HCT116 (cell line): Measurements from ENCODE around the gene PRCP. TPM values are rescaled to one million over a fixed set of nuclear protein-coding genes. Genes with fewer than 3 reads are reported as not detected.

Experiments
- ATAC-seq: fragments of 200-7000 bp; cut with Tn5 transposase; 2 replicates; pipeline ENCODE4 v1.9.1; 2020; ENCODE audit warnings: mild to moderate bottlenecking, moderate library complexity
- BruUV-seq: library from RNA; stranded (reverse); fragments of 400-500 nt; replicated peaks from 2 replicates; lab custom pipeline; 2021; lab: Mats Ljungman, UMichigan
- CTCF ChIA-PET: fragments of 300-600 bp; sonication (Branson Sonifier 250); formaldehyde crosslinking; loops from one replicate; lab custom pipeline; 2021; ENCODE audit warnings: antibody characterized with exemption; lab: Charles Lee
- POLR2A ChIA-PET: fragments of 300-600, 350-600 bp; sonication (Branson Sonifier 250); formaldehyde crosslinking; loops from one replicate; lab custom pipeline; 2021; ENCODE audit warnings: antibody characterized with exemption; lab: Charles Lee
- RAD21 ChIA-PET, 2 experiments: fragments of 300-600 bp; sonication (Branson Sonifier 250); formaldehyde crosslinking; loops; one replicate each; lab custom pipeline; 2023; ENCODE audit warnings: low total read pairs in 2 of 2; ENCODE audit not compliant: uncharacterized antibody in 2 of 2, unreplicated experiment in 2 of 2, low non-redundant PET in 1 of 2; lab: Charles Lee
- DNase-seq: peaks from one replicate; pipeline ENCODE4 v3.0.0-alpha.2; 2010; ENCODE audit warnings: low read depth, low spot score
- H2AFZ ChIP-seq: fragments of 200-600 bp; shearing (Covaris generic), sonication (generic); 2 replicates; pipeline ENCODE4 v1.6.1; 2017; ENCODE audit warnings: low read depth, mixed run types, mixed read lengths, antibody characterized with exemption, low read length; ENCODE audit not compliant: poor library complexity, severe bottlenecking
- H3K27ac ChIP-seq: 2 replicates; pipeline ENCODE4 v1.5.1; 2012; ENCODE audit warnings: low read depth, low read length
- H3K27me3 ChIP-seq: fragments of 200-600 bp; sonication (generic); 2 replicates; pipeline ENCODE4 v1.6.1; 2016; ENCODE audit warnings: mixed run types, low read length, mixed read lengths; ENCODE audit not compliant: insufficient read depth
- H3K36me3 ChIP-seq, 2 experiments: fragments of 200-500 bp in 1 of 2; fragments of 200-600 bp in 1 of 2; sonication (Bioruptor generic) in 1 of 2; sonication (generic) in 1 of 2; 2 replicates each; pipeline versions ENCODE4 v1.5.1 to v1.6.1; 2014 to 2016; ENCODE audit warnings: low read length in 2 of 2, inconsistent platforms in 1 of 2, mixed read lengths in 1 of 2, mixed run types in 1 of 2; ENCODE audit not compliant: insufficient read depth in 2 of 2, control insufficient read depth in 1 of 2
- H3K4me1 ChIP-seq, 2 experiments: fragments of 200-600 bp in 1 of 2; sonication (generic) in 1 of 2; 2 replicates each; pipeline versions ENCODE4 v1.5.1 to v1.6.1; 2012 to 2017; ENCODE audit warnings: low read length in 2 of 2, inconsistent platforms in 1 of 2, mild to moderate bottlenecking in 1 of 2, mixed read lengths in 1 of 2, mixed run types in 1 of 2, moderate library complexity in 1 of 2; ENCODE audit not compliant: insufficient read depth in 2 of 2, control insufficient read depth in 1 of 2
- H3K4me2 ChIP-seq: fragments of 200-600 bp; sonication (generic); 2 replicates; pipeline ENCODE4 v1.6.1; 2017; ENCODE audit warnings: mixed run types, low read length, mixed read lengths
- H3K4me3 ChIP-seq, 2 experiments: fragments of 200-600 bp in 1 of 2; sonication (generic) in 1 of 2; replicated peaks in 1 of 2; 2 replicates each; pipeline ENCODE4 v1.5.1; 2011 to 2016; ENCODE audit warnings: low read length in 2 of 2, control low read depth in 1 of 2, low read depth in 1 of 2, mild to moderate bottlenecking in 1 of 2, mixed read lengths in 1 of 2, mixed run types in 1 of 2
- H3K79me2 ChIP-seq: fragments of 200-600 bp; sonication (generic); 2 replicates; pipeline ENCODE4 v1.6.1; 2017; ENCODE audit warnings: mild to moderate bottlenecking, mixed run types, low read length, moderate library complexity, mixed read lengths; ENCODE audit not compliant: insufficient read depth
- H3K9ac ChIP-seq: fragments of 200-600 bp; sonication (generic); 2 replicates; pipeline ENCODE4 v1.6.1; 2016; ENCODE audit warnings: low read length, mixed read lengths
- H3K9me2 ChIP-seq: fragments of 200-600 bp; sonication (generic), shearing (Covaris generic); 2 replicates; pipeline ENCODE4 v1.6.1; 2017; ENCODE audit warnings: mixed run types, mild to moderate bottlenecking, moderate library complexity; ENCODE audit not compliant: insufficient read depth
- H3K9me3 ChIP-seq, 2 experiments: fragments of 200-500 bp in 1 of 2; fragments of 200-600 bp in 1 of 2; sonication (Bioruptor generic) in 1 of 2; sonication (generic) in 1 of 2; 2 replicates each; pipeline ENCODE4 v1.6.1; 2014 to 2017; ENCODE audit warnings: low read length in 2 of 2, mixed read lengths in 2 of 2, inconsistent platforms in 1 of 2, low read depth in 1 of 2, mild to moderate bottlenecking in 1 of 2, mixed run types in 1 of 2, moderate library complexity in 1 of 2; ENCODE audit not compliant: control insufficient read depth in 1 of 2, insufficient read depth in 1 of 2
- H4K20me1 ChIP-seq: fragments of 200-600 bp; sonication (generic), shearing (Covaris generic); 2 replicates; pipeline ENCODE4 v1.6.1; 2017; ENCODE audit warnings: mixed run types, mild to moderate bottlenecking, moderate library complexity; ENCODE audit not compliant: insufficient read depth
- CEBPB ChIP-seq: IDR thresholded peaks from 2 replicates; pipeline ENCODE4 v1.6.1; 2012; ENCODE audit warnings: low read depth
- EZH2 ChIP-seq: fragments of 200-600 bp; sonication (generic); IDR thresholded peaks from 2 replicates; pipeline ENCODE4 v1.6.1; 2017; ENCODE audit warnings: antibody characterized with exemption, mixed run types
- EZH2phosphoT487 ChIP-seq: fragments of 200-600 bp; IDR thresholded peaks from 2 replicates; pipeline ENCODE4 v1.6.1; 2018; ENCODE audit warnings: antibody characterized with exemption, borderline replicate concordance
- FOSL1 ChIP-seq: IDR thresholded peaks from 2 replicates; pipeline ENCODE4 v1.6.1; 2012; ENCODE audit warnings: low read depth
- JUND ChIP-seq: IDR thresholded peaks from 2 replicates; pipeline ENCODE4 v1.6.1; 2012
- POLR2A ChIP-seq: IDR thresholded peaks from 2 replicates; pipeline ENCODE4 v1.7.0; 2011; ENCODE audit warnings: borderline replicate concordance; ENCODE audit not compliant: insufficient read depth, insufficient read length; ENCODE audit errors: extremely low read depth
- POLR2AphosphoS5 ChIP-seq: IDR thresholded peaks from 2 replicates; pipeline ENCODE4 v1.6.1; 2011; ENCODE audit warnings: mild to moderate bottlenecking, low read depth, low read length, moderate library complexity
- RAD21 ChIP-seq: IDR thresholded peaks from 2 replicates; pipeline ENCODE4 v1.6.1; 2012; ENCODE audit warnings: low read depth, mild to moderate bottlenecking
- SIN3A ChIP-seq: IDR thresholded peaks from 2 replicates; pipeline ENCODE4 v1.6.1; 2012; ENCODE audit warnings: low read depth
- SRF ChIP-seq: IDR thresholded peaks from 2 replicates; pipeline ENCODE4 v1.6.1; 2012; ENCODE audit warnings: low read depth
- TCF7L2 ChIP-seq: IDR thresholded peaks from 2 replicates; pipeline ENCODE4 v1.7.0; 2011; ENCODE audit warnings: borderline replicate concordance, inconsistent platforms; ENCODE audit not compliant: insufficient read depth, insufficient read length; ENCODE audit errors: extremely low read depth
- YY1 ChIP-seq: IDR thresholded peaks from 2 replicates; pipeline ENCODE4 v1.6.1; 2011; ENCODE audit warnings: low read length, low read depth, moderate library complexity, mild to moderate bottlenecking; ENCODE audit not compliant: insufficient replicate concordance; ENCODE audit errors: extremely low read depth
- ZFX ChIP-seq: fragments of 450-650 bp; IDR thresholded peaks from 2 replicates; pipeline ENCODE4 v1.6.1; 2017
- ZNF274 ChIP-seq: fragments of 200-500 bp; sonication (Bioruptor generic); IDR thresholded peaks from 2 replicates; pipeline ENCODE4 v1.6.1; 2014; ENCODE audit warnings: mild to moderate bottlenecking, low read depth, low read length, inconsistent platforms
- intact Hi-C: fragments of 100-400 bp; cut with micrococcal nuclease; formaldehyde crosslinking; loops from 2 replicates; pipeline ENCODE4 v1.10.0; 2022
- total RNA-seq: library from RNA; stranded (reverse); gene quantifications from one replicate; pipeline ENCODE4 v1.2.1, GENCODE V29; 2021; ENCODE audit not compliant: unreplicated experiment
- TF ChIP-seq, protein P1 (sequence below): IDR thresholded peaks from 2 replicates; pipeline ENCODE4 v1.6.1; 2011; ENCODE audit warnings: mild to moderate bottlenecking, low read length, moderate library complexity; ENCODE audit not compliant: insufficient replicate concordance; ENCODE audit errors: extremely low read depth
- TF ChIP-seq, protein P2 (sequence below): IDR thresholded peaks from 2 replicates; pipeline ENCODE4 v1.6.1; 2012
- TF ChIP-seq, protein P3 (sequence below): IDR thresholded peaks from 2 replicates; pipeline ENCODE4 v1.6.1; 2012

Gene PRCP
- total RNA-seq, 1 experiment from 2014 or later = 50.0 TPM

GRCh38 chr11:82843057-82843795 is 57.0 kb downstream of the PRCP start:
- Histone ChIP-seq H3K4me3 (no peak overlapping the region), H3K79me2 (no peaks in the 10 kb centered on the region), H2AFZ (no peak overlapping the region), H3K9me3 (no peaks in the 10 kb centered on the region), H3K4me2 (no peak overlapping the region), H3K9ac (no peak overlapping the region), H3K9me2 (no peaks in the 10 kb centered on the region), H3K4me1 (no peaks in the 10 kb centered on the region), H3K36me3 (no peaks in the 10 kb centered on the region), H3K27ac (no peak overlapping the region), H4K20me1 (no peaks in the 10 kb centered on the region), H3K27me3 (no peaks in the 10 kb centered on the region)
- no TSS peak for BruUV-seq
- ChIA-PET RAD21 (no interaction called here), POLR2A (no interaction called here), CTCF (no interaction called here)
- ATAC-seq (no peak), DNase-seq (no peak)
- intact Hi-C loops = no loop called here
- no peak for TF ChIP-seq FOSL1
- no peak for TF ChIP-seq POLR2A
- TF ChIP-seq POLR2AphosphoS5 = no peak
- TF ChIP-seq EZH2 = no peak
- TF ChIP-seq, protein P1, sequence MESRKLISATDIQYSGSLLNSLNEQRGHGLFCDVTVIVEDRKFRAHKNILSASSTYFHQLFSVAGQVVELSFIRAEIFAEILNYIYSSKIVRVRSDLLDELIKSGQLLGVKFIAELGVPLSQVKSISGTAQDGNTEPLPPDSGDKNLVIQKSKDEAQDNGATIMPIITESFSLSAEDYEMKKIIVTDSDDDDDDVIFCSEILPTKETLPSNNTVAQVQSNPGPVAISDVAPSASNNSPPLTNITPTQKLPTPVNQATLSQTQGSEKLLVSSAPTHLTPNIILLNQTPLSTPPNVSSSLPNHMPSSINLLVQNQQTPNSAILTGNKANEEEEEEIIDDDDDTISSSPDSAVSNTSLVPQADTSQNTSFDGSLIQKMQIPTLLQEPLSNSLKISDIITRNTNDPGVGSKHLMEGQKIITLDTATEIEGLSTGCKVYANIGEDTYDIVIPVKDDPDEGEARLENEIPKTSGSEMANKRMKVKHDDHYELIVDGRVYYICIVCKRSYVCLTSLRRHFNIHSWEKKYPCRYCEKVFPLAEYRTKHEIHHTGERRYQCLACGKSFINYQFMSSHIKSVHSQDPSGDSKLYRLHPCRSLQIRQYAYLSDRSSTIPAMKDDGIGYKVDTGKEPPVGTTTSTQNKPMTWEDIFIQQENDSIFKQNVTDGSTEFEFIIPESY = no peak
- no peak for TF ChIP-seq TCF7L2
- no peak for TF ChIP-seq EZH2phosphoT487
- no peak for TF ChIP-seq CEBPB
- TF ChIP-seq, protein P2, sequence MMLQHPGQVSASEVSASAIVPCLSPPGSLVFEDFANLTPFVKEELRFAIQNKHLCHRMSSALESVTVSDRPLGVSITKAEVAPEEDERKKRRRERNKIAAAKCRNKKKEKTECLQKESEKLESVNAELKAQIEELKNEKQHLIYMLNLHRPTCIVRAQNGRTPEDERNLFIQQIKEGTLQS = no peak
- no peak for TF ChIP-seq SRF
- TF ChIP-seq JUND = no peak
- no peak for TF ChIP-seq ZFX
- no peak for TF ChIP-seq SIN3A
- TF ChIP-seq RAD21 = no peak
- TF ChIP-seq ZNF274 = no peak
- TF ChIP-seq YY1 = no peak
- TF ChIP-seq, protein P3, sequence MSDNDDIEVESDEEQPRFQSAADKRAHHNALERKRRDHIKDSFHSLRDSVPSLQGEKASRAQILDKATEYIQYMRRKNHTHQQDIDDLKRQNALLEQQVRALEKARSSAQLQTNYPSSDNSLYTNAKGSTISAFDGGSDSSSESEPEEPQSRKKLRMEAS = no peak
